H9 (cell line): ENCODE results near the gene TRIL. TPM values are rescaled to one million over a fixed set of nuclear protein-coding genes. Genes with fewer than 3 reads are reported as not detected.

ENCODE experiments used
- DNase-seq: peaks from one replicate; pipeline ENCODE4 v3.0.0-alpha.2; 2017
- H2AFZ ChIP-seq: one replicate; pipeline ENCODE4 v1.6.1; 2013; ENCODE audit warnings: mild to moderate bottlenecking, low read length, control low read depth, moderate library complexity
- H2AK5ac ChIP-seq: 2 replicates; pipeline ENCODE4 v1.6.1; 2013; ENCODE audit warnings: low read length, control low read depth, mixed read lengths; ENCODE audit not compliant: insufficient read length
- H2BK120ac ChIP-seq: one replicate; pipeline ENCODE4 v1.6.1; 2013; ENCODE audit warnings: low read depth, mild to moderate bottlenecking, low read length, control low read depth, inconsistent platforms; ENCODE audit not compliant: poor library complexity, severe bottlenecking
- H2BK12ac ChIP-seq: 2 replicates; pipeline ENCODE4 v1.6.1; 2013; ENCODE audit warnings: low read length, control low read depth, mixed read lengths, low read depth; ENCODE audit not compliant: insufficient read length
- H2BK15ac ChIP-seq: 2 replicates; pipeline ENCODE4 v1.6.1; 2013; ENCODE audit warnings: low read depth, low read length, control low read depth
- H2BK20ac ChIP-seq: one replicate; pipeline ENCODE4 v1.6.1; 2013; ENCODE audit warnings: low read depth, mild to moderate bottlenecking, low read length, control low read depth, inconsistent platforms; ENCODE audit not compliant: poor library complexity, severe bottlenecking
- H2BK5ac ChIP-seq: 2 replicates; pipeline ENCODE4 v1.6.1; 2013; ENCODE audit warnings: low read length, control low read depth, mixed read lengths; ENCODE audit not compliant: insufficient read length
- H3K14ac ChIP-seq: 2 replicates; pipeline ENCODE4 v1.6.1; 2013; ENCODE audit warnings: low read length, control low read depth; ENCODE audit not compliant: insufficient read depth
- H3K18ac ChIP-seq: 2 replicates; pipeline ENCODE4 v1.6.1; 2013; ENCODE audit warnings: low read depth, mild to moderate bottlenecking, mixed read lengths, low read length, control low read depth; ENCODE audit not compliant: insufficient read length
- H3K23ac ChIP-seq: 2 replicates; pipeline ENCODE4 v1.6.1; 2013; ENCODE audit warnings: low read length, control low read depth, mixed read lengths, low read depth; ENCODE audit not compliant: insufficient read length
- H3K23me2 ChIP-seq: 2 replicates; pipeline ENCODE4 v1.6.1; 2013; ENCODE audit warnings: low read depth, mild to moderate bottlenecking, mixed read lengths, low read length, control low read depth; ENCODE audit not compliant: insufficient read length, poor library complexity, severe bottlenecking
- H3K27ac ChIP-seq: 2 replicates; pipeline ENCODE4 v1.5.1; 2013; ENCODE audit warnings: low read length, control low read depth, mixed read lengths, low read depth; ENCODE audit not compliant: insufficient read length
- H3K27me3 ChIP-seq: 2 replicates; pipeline ENCODE4 v1.6.1; 2013; ENCODE audit warnings: low read length, control low read depth, inconsistent platforms; ENCODE audit not compliant: insufficient read depth
- H3K4ac ChIP-seq: 2 replicates; pipeline ENCODE4 v1.6.1; 2013; ENCODE audit warnings: low read depth, mild to moderate bottlenecking, control low read depth, inconsistent platforms, low read length, moderate library complexity
- H3K4me1 ChIP-seq: 2 replicates; pipeline ENCODE4 v1.6.1; 2013; ENCODE audit warnings: low read length, control low read depth, inconsistent platforms; ENCODE audit not compliant: insufficient read depth
- H3K4me2 ChIP-seq: 2 replicates; pipeline ENCODE4 v1.6.1; 2013; ENCODE audit warnings: low read length, control low read depth, mixed read lengths; ENCODE audit not compliant: insufficient read length, insufficient read depth
- H3K56ac ChIP-seq: 2 replicates; pipeline ENCODE4 v1.6.1; 2013; ENCODE audit warnings: low read depth, mild to moderate bottlenecking, mixed read lengths, low read length, control low read depth; ENCODE audit not compliant: insufficient read length
- H3K79me1 ChIP-seq: 2 replicates; pipeline ENCODE4 v1.6.1; 2013; ENCODE audit warnings: low read depth, mild to moderate bottlenecking, moderate library complexity, low read length, control low read depth, inconsistent platforms; ENCODE audit not compliant: insufficient read depth, poor library complexity, severe bottlenecking
- H3K79me2 ChIP-seq: 2 replicates; pipeline ENCODE4 v1.6.1; 2013; ENCODE audit warnings: low read length, control low read depth, inconsistent platforms; ENCODE audit not compliant: insufficient read depth
- H3K9ac ChIP-seq: 2 replicates; pipeline ENCODE4 v1.6.1; 2013; ENCODE audit warnings: low read length, control low read depth, mixed read lengths; ENCODE audit not compliant: insufficient read length; ENCODE audit errors: extremely low read depth
- H3K9me3 ChIP-seq: one replicate; pipeline ENCODE4 v1.6.1; 2013; ENCODE audit warnings: low read depth, low read length, inconsistent platforms; ENCODE audit not compliant: control insufficient read depth
- H3T11ph ChIP-seq: one replicate; pipeline ENCODE4 v1.6.1; 2013; ENCODE audit warnings: mild to moderate bottlenecking, low read length, control low read depth, inconsistent platforms
- H4K20me1 ChIP-seq: one replicate; pipeline ENCODE4 v1.6.1; 2013; ENCODE audit not compliant: control insufficient read depth, insufficient read length, insufficient read depth
- H4K5ac ChIP-seq: 2 replicates; pipeline ENCODE4 v1.6.1; 2013; ENCODE audit warnings: low read depth, mild to moderate bottlenecking, mixed read lengths, low read length, control low read depth; ENCODE audit not compliant: insufficient read length
- H4K8ac ChIP-seq: replicated peaks from 2 replicates; pipeline ENCODE4 v1.6.1; 2013; ENCODE audit warnings: low read length, control low read depth, mixed read lengths, low read depth; ENCODE audit not compliant: insufficient read length
- H4K91ac ChIP-seq: 2 replicates; pipeline ENCODE4 v1.6.1; 2013; ENCODE audit warnings: low read depth, mild to moderate bottlenecking, moderate library complexity, mixed read lengths, low read length, control low read depth; ENCODE audit not compliant: insufficient read length
- H3K27ac Mint-ChIP-seq, 3 experiments: 2 replicates in 2 of 3; 3 replicates in 1 of 3; pipeline ENCODE4 v1.8.0; 2020 to 2021; ENCODE audit warnings: mixed read lengths in 3 of 3, mild to moderate bottlenecking in 1 of 3, moderate library complexity in 1 of 3
- H3K27me3 Mint-ChIP-seq: 2 replicates; pipeline ENCODE4 v1.8.0; 2021; ENCODE audit warnings: low read depth, mild to moderate bottlenecking, moderate library complexity, mixed read lengths
- H3K36me3 Mint-ChIP-seq, 3 experiments: 2 replicates in 2 of 3; 3 replicates in 1 of 3; pipeline ENCODE4 v1.8.0; 2020 to 2021; ENCODE audit warnings: low read depth in 3 of 3, mixed read lengths in 3 of 3; ENCODE audit not compliant: insufficient read depth in 1 of 3
- H3K4me1 Mint-ChIP-seq, 2 experiments: 2 replicates each; pipeline ENCODE4 v1.8.0; 2020; ENCODE audit warnings: mixed read lengths in 2 of 2
- H3K4me3 Mint-ChIP-seq, 2 experiments: 2 replicates in 1 of 2; 3 replicates in 1 of 2; pipeline ENCODE4 v1.8.0; 2020 to 2021; ENCODE audit warnings: mild to moderate bottlenecking in 2 of 2, mixed read lengths in 2 of 2, moderate library complexity in 1 of 2
- H3K9me3 Mint-ChIP-seq, 2 experiments: 2 replicates in 1 of 2; 3 replicates in 1 of 2; pipeline ENCODE4 v1.8.0; 2020; ENCODE audit warnings: mild to moderate bottlenecking in 2 of 2, mixed read lengths in 2 of 2, moderate library complexity in 1 of 2
- CTCF ChIP-seq: fragments of 200-600 bp; sonication (generic); conservative IDR thresholded peaks from 3 replicates; pipeline ENCODE4 v1.8.0; 2021; ENCODE audit warnings: antibody characterized with exemption, mild to moderate bottlenecking
- WGBS: extraction: QIAGEN DNeasy Blood & Tissue Kit; methylation state at CpG from one replicate; pipeline ENCODE4 v1.1.7; 2013; ENCODE audit warnings: missing lambda C conversion rate, low lambda C conversion rate, mixed read lengths; ENCODE audit not compliant: insufficient read length; ENCODE audit errors: extremely low coverage; 5-methylcytosine and 5-hydroxymethylcytosine counted together
- total RNA-seq: library from RNA; stranded (reverse); gene quantifications from 2 replicates; pipeline ENCODE4 v1.2.1, GENCODE V29; 2021

TRIL gene
- total RNA-seq, 1 experiment from 2014 or later, result 3.1 TPM

GRCh38 chr7:28960071-28960840 is 2.1 kb upstream of the TRIL start:
- Mint-ChIP-seq H3K9me3 (peaks cover 0 to 2% of the 10 kb centered on the region in 2 experiments; a peak in 1 of 5 replicates), H3K36me3 (peaks cover 0 to 3% (median 2%) of the 10 kb centered on the region in 3 experiments; a peak in 3 of 7 replicates), H3K27me3 (peaks cover 57% of the 10 kb centered on the region), H3K4me3 (no peak overlapping the region; a peak in 1 of 5 replicates), H3K27ac (peak overlapping the region in 1 of 3 experiments; percentile 23; a peak in 1 of 7 replicates), H3K4me1 (peaks cover 26 to 30% of the 10 kb centered on the region in 2 experiments)
- H4K20me1 ChIP-seq, result no peaks in the 10 kb centered on the region
- H2AK5ac ChIP-seq, result no peak overlapping the region
- no peaks in the 10 kb centered on the region for H3K9me3 ChIP-seq
- no peak overlapping the region for H2BK12ac ChIP-seq
- H2BK5ac ChIP-seq, result no peak overlapping the region
- TF ChIP-seq CTCF, result no peak
- peaks cover 35% of the 10 kb centered on the region for H3K23me2 ChIP-seq
- DNase-seq, result no peak
- no peak overlapping the region for H3K4ac ChIP-seq
- no peak overlapping the region for H3K23ac ChIP-seq
- H3K79me1 ChIP-seq, result no peaks in the 10 kb centered on the region
- H3K27me3 ChIP-seq, result peaks cover 11% of the 10 kb centered on the region; the same call in 1 of the 2 replicates
- H2BK20ac ChIP-seq, result no peak overlapping the region
- H3K14ac ChIP-seq, result no peak overlapping the region
- H4K5ac ChIP-seq, result no peak overlapping the region
- no peak overlapping the region for H3K56ac ChIP-seq
- H3K9ac ChIP-seq, result no peak overlapping the region
- H3K4me1 ChIP-seq, result peaks cover 8% of the 10 kb centered on the region; the same call in 1 of the 2 replicates
- WGBS, result no CpG with 5 or more reads among the region's 7 CpGs
- H3K4me2 ChIP-seq, result no peak overlapping the region
- no peak overlapping the region for H3K18ac ChIP-seq
- no peak overlapping the region for H2BK120ac ChIP-seq
- no peak overlapping the region for H3K27ac ChIP-seq
- no peak overlapping the region for H2AFZ ChIP-seq
- no peak overlapping the region for H2BK15ac ChIP-seq
- no peak overlapping the region for H3T11ph ChIP-seq
- H4K91ac ChIP-seq, result no peak overlapping the region
- H3K79me2 ChIP-seq, result no peaks in the 10 kb centered on the region
- no peak overlapping the region for H4K8ac ChIP-seq
